Activated T-cell treated with anti-CD3 and anti-CD28 coated beads for 1 hour (primary cell): Measurements from ENCODE around the gene OR2T34.
"Not testable (repeated sequence)": the region's sequence is repeated elsewhere in the genome, so short reads cannot be mapped to it uniquely, and the experiment has no call there.

Experiments
- DNase-seq: peaks from one replicate; pipeline ENCODE4 v3.0.0-alpha.2; 2020; ENCODE audit warnings: low read depth

OR2T34 gene

GRCh38 chr1:248574657-248575056 lies at the start of gene OR2T34:
Gene OR2T34, minus strand, starts transcription at chr1:248574757. Its CDS starts 0 bp downstream, at chr1:248574757.
- DNase-seq, result not testable (repeated sequence)

- DNase-seq, result no peak
Measured at GRCh38 chr1:248622570-248623001, 48.0 kb upstream of the OR2T34 start.

- no peak for DNase-seq
Measured at GRCh38 chr1:248621770-248622169, 47.2 kb upstream of the OR2T34 start.

GRCh38 chr1:248618878-248619277 lies 44.3 kb upstream of the OR2T34 start:
- DNase-seq, result peak; percentile 38

GRCh38 chr1:248618119-248618518 lies 43.6 kb upstream of the OR2T34 start:
- no peak for DNase-seq

GRCh38 chr1:248613742-248614141 lies 39.2 kb upstream of the OR2T34 start:
- DNase-seq, result no peak

GRCh38 chr1:248611883-248612414 lies 37.4 kb upstream of the OR2T34 start:
- no peak for DNase-seq

- DNase-seq, result no peak
Measured at GRCh38 chr1:248610301-248610700, 35.7 kb upstream of the OR2T34 start.

GRCh38 chr1:248599396-248599795 lies 24.8 kb upstream of the OR2T34 start:
- no peak for DNase-seq

GRCh38 chr1:248597589-248597988 lies 23.0 kb upstream of the OR2T34 start, which contains the start of gene OR2T10:
Gene OR2T10, minus strand, starts transcription at chr1:248597700. Its CDS starts 3,932 bp downstream, at chr1:248593768.
- DNase-seq, result no peak

- no peak for DNase-seq
Measured at GRCh38 chr1:248596615-248597014, 22.1 kb upstream of the OR2T34 start.

- no peak for DNase-seq
Measured at GRCh38 chr1:248593226-248593625, 18.7 kb upstream of the OR2T34 start.

GRCh38 chr1:248592655-248593054 lies 18.1 kb upstream of the OR2T34 start:
- DNase-seq, result no peak

GRCh38 chr1:248590055-248590454 lies 15.5 kb upstream of the OR2T34 start:
- DNase-seq, result no peak

GRCh38 chr1:248589334-248589733 lies 14.8 kb upstream of the OR2T34 start:
- DNase-seq, result no peak

- no peak for DNase-seq
Measured at GRCh38 chr1:248585266-248585665, 10.7 kb upstream of the OR2T34 start.

GRCh38 chr1:248576260-248576980 lies 1.9 kb upstream of the OR2T34 start:
- DNase-seq, result no peak

- DNase-seq, result not testable (repeated sequence)
Measured at GRCh38 chr1:248573856-248574255, 701 bp downstream of the OR2T34 start.

- DNase-seq, result not testable (repeated sequence)
Measured at GRCh38 chr1:248572049-248572448, 2.5 kb downstream of the OR2T34 start.

GRCh38 chr1:248570811-248571210 lies 3.7 kb downstream of the OR2T34 start:
- DNase-seq, result not testable (repeated sequence)

GRCh38 chr1:248569049-248569448 lies 5.5 kb downstream of the OR2T34 start:
- DNase-seq, result not testable (repeated sequence)

GRCh38 chr1:248565530-248566373 lies 8.8 kb downstream of the OR2T34 start:
- not testable (repeated sequence) for DNase-seq

GRCh38 chr1:248562672-248563071 lies 11.9 kb downstream of the OR2T34 start, which contains the start of gene OR2T29:
Gene OR2T29, minus strand, starts transcription at chr1:248562772. Its CDS starts 3,281 bp downstream, at chr1:248559491.
- not testable (repeated sequence) for DNase-seq
